Stimulated activated CD8-positive, alpha-beta memory T cell treated with anti-CD3 and anti-CD28 coated beads, Interleukin-12 subunit alpha, Interleukin-12 subunit beta, amount 100 ng/mL, for 1 hour (primary cell): Measurements from ENCODE around the gene CSMD2.
A peak's percentile ranks its signal among the peaks of the same experiment; 100 is the strongest.

Source experiments
- DNase-seq: peaks from one replicate; pipeline ENCODE4 v3.0.0-alpha.2; 2020; ENCODE audit warnings: low read depth

Gene CSMD2

GRCh38 chr1:33635336-33636012 is 529.6 kb downstream of the CSMD2 start:
- no peak for DNase-seq

GRCh38 chr1:33634806-33635205 is 530.2 kb downstream of the CSMD2 start:
- no peak for DNase-seq

- DNase-seq: no peak
Observed at GRCh38 chr1:33634143-33634542, 530.9 kb downstream of the CSMD2 start.

- peak; percentile 73 for DNase-seq
Observed at GRCh38 chr1:33633019-33633801, 531.8 kb downstream of the CSMD2 start.

GRCh38 chr1:33630686-33631085 is 534.3 kb downstream of the CSMD2 start:
- DNase-seq: no peak

- no peak for DNase-seq
Observed at GRCh38 chr1:33626801-33627200, 538.2 kb downstream of the CSMD2 start.

- DNase-seq: no peak
Observed at GRCh38 chr1:33624991-33625870, 539.8 kb downstream of the CSMD2 start.

GRCh38 chr1:33624261-33624990 is 540.6 kb downstream of the CSMD2 start:
- DNase-seq: no peak

GRCh38 chr1:33623811-33624210 is 541.2 kb downstream of the CSMD2 start:
- no peak for DNase-seq

GRCh38 chr1:33622757-33623156 is 542.3 kb downstream of the CSMD2 start:
- no peak for DNase-seq

GRCh38 chr1:33618636-33619035 is 546.4 kb downstream of the CSMD2 start:
- no peak for DNase-seq

GRCh38 chr1:33617451-33617850 is 547.6 kb downstream of the CSMD2 start:
- DNase-seq: no peak

GRCh38 chr1:33616780-33617179 is 548.2 kb downstream of the CSMD2 start:
- DNase-seq: no peak

GRCh38 chr1:33615546-33615945 is 549.5 kb downstream of the CSMD2 start:
- no peak for DNase-seq

- DNase-seq: no peak
Observed at GRCh38 chr1:33610864-33611455, 554.1 kb downstream of the CSMD2 start.

GRCh38 chr1:33610391-33610790 is 554.6 kb downstream of the CSMD2 start:
- no peak for DNase-seq

GRCh38 chr1:33609739-33610138 is 555.3 kb downstream of the CSMD2 start:
- no peak for DNase-seq

- DNase-seq: no peak
Observed at GRCh38 chr1:33608825-33609400, 556.1 kb downstream of the CSMD2 start.

GRCh38 chr1:33607444-33608005 is 557.5 kb downstream of the CSMD2 start:
- DNase-seq: no peak

GRCh38 chr1:33606272-33606671 is 558.8 kb downstream of the CSMD2 start:
- DNase-seq: no peak

GRCh38 chr1:33602271-33602670 is 562.8 kb downstream of the CSMD2 start:
- DNase-seq: no peak
